HUES6 (cell line): Measurements from ENCODE around the gene TATDN2.
A peak's percentile ranks its signal among the peaks of the same experiment; 100 is the strongest.

Source experiments
- H3K27ac ChIP-seq: 2 replicates; pipeline ENCODE4 v1.7.0; 2013; ENCODE audit warnings: low read depth, mild to moderate bottlenecking, low read length, inconsistent platforms
- H3K27me3 ChIP-seq: 2 replicates; pipeline ENCODE4 v1.6.1; 2013; ENCODE audit warnings: low read length; ENCODE audit not compliant: control insufficient read depth, insufficient read depth
- H3K36me3 ChIP-seq: 2 replicates; pipeline ENCODE4 v1.6.1; 2013; ENCODE audit warnings: low read length; ENCODE audit not compliant: control insufficient read depth, insufficient read depth
- H3K4me1 ChIP-seq: 2 replicates; pipeline ENCODE4 v1.6.1; 2013; ENCODE audit warnings: low read length; ENCODE audit not compliant: control insufficient read depth, insufficient read depth
- H3K4me3 ChIP-seq: 2 replicates; pipeline ENCODE4 v1.5.1; 2013; ENCODE audit warnings: low read depth, low read length
- H3K9ac ChIP-seq: one replicate; pipeline ENCODE4 v1.6.1; 2013; ENCODE audit warnings: mild to moderate bottlenecking, low read length
- H3K9me3 ChIP-seq: 2 replicates; pipeline ENCODE4 v1.6.1; 2013; ENCODE audit warnings: low read depth, low read length; ENCODE audit not compliant: control insufficient read depth, insufficient read depth

Gene TATDN2

GRCh38 chr3:10308678-10309077 lies 60.4 kb downstream of the TATDN2 start:
- Histone ChIP-seq H3K27ac (no peak overlapping the region), H3K27me3 (no peaks in the 10 kb centered on the region), H3K36me3 (peaks cover 97% of the 10 kb centered on the region), H3K4me3 (no peak overlapping the region), H3K9ac (no peak overlapping the region), H3K4me1 (no peaks in the 10 kb centered on the region), H3K9me3 (no peaks in the 10 kb centered on the region)

GRCh38 chr3:10309736-10310135 lies 61.5 kb downstream of the TATDN2 start:
- no peaks in the 10 kb centered on the region for H3K4me1 ChIP-seq
- H3K27me3 ChIP-seq, result no peaks in the 10 kb centered on the region
- H3K36me3 ChIP-seq, result peaks cover 97% of the 10 kb centered on the region
- no peaks in the 10 kb centered on the region for H3K9me3 ChIP-seq
- H3K9ac ChIP-seq, result no peak overlapping the region
- H3K27ac ChIP-seq, result no peak overlapping the region
- no peak overlapping the region for H3K4me3 ChIP-seq

- Histone ChIP-seq H3K27me3 (no peaks in the 10 kb centered on the region), H3K27ac (no peak overlapping the region), H3K4me3 (no peak overlapping the region), H3K4me1 (no peaks in the 10 kb centered on the region), H3K36me3 (peaks cover 96% of the 10 kb centered on the region), H3K9me3 (no peaks in the 10 kb centered on the region), H3K9ac (no peak overlapping the region)
Observed at GRCh38 chr3:10310578-10310977, 62.3 kb downstream of the TATDN2 start.

GRCh38 chr3:10311710-10312109 lies 63.5 kb downstream of the TATDN2 start:
- Histone ChIP-seq H3K36me3 (peaks cover 96% of the 10 kb centered on the region), H3K27me3 (no peaks in the 10 kb centered on the region), H3K4me1 (no peaks in the 10 kb centered on the region), H3K4me3 (no peak overlapping the region), H3K9me3 (no peaks in the 10 kb centered on the region), H3K9ac (no peak overlapping the region), H3K27ac (no peak overlapping the region)

- H3K9me3 ChIP-seq, result no peaks in the 10 kb centered on the region
- no peaks in the 10 kb centered on the region for H3K4me1 ChIP-seq
- no peak overlapping the region for H3K4me3 ChIP-seq
- peaks cover 96% of the 10 kb centered on the region for H3K36me3 ChIP-seq
- H3K27ac ChIP-seq, result no peak overlapping the region
- no peaks in the 10 kb centered on the region for H3K27me3 ChIP-seq
- no peak overlapping the region for H3K9ac ChIP-seq
Observed at GRCh38 chr3:10312391-10312790, 64.1 kb downstream of the TATDN2 start.

DNA sequence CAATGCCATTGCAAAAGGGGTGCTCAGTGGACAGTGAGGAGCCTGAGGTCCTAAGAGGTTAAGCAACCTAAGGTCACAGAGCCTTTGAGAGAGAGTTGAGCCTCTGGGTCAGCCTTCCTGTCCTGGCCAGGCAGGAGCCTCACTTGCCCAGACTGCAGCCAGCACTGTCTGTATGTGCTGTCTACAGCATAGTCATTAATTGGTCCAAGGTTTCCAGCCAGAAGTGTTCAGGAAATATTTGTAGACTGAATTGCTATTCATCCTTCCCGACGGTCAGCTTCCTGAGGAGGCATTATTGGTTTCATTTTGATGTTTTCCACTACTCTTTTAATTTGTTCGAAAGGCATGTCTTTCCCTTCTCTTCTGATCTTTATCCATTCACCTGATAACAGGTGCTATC lies 64.6 kb downstream of the TATDN2 start:
- H3K9ac ChIP-seq, result no peak overlapping the region
- H3K36me3 ChIP-seq, result peaks cover 96% of the 10 kb centered on the region

GRCh38 chr3:10315101-10315500 lies 66.8 kb downstream of the TATDN2 start:
- Histone ChIP-seq H3K4me1 (no peaks in the 10 kb centered on the region), H3K4me3 (no peak overlapping the region), H3K27ac (no peak overlapping the region), H3K36me3 (peaks cover 88% of the 10 kb centered on the region), H3K9ac (no peak overlapping the region), H3K27me3 (no peaks in the 10 kb centered on the region), H3K9me3 (no peaks in the 10 kb centered on the region)

More for the DNA sequence above, 64.6 kb downstream of the TATDN2 start:
- H3K9me3 ChIP-seq, result no peaks in the 10 kb centered on the region
- no peaks in the 10 kb centered on the region for H3K27me3 ChIP-seq
- H3K4me1 ChIP-seq, result no peaks in the 10 kb centered on the region
- no peak overlapping the region for H3K4me3 ChIP-seq
- no peak overlapping the region for H3K27ac ChIP-seq

DNA sequence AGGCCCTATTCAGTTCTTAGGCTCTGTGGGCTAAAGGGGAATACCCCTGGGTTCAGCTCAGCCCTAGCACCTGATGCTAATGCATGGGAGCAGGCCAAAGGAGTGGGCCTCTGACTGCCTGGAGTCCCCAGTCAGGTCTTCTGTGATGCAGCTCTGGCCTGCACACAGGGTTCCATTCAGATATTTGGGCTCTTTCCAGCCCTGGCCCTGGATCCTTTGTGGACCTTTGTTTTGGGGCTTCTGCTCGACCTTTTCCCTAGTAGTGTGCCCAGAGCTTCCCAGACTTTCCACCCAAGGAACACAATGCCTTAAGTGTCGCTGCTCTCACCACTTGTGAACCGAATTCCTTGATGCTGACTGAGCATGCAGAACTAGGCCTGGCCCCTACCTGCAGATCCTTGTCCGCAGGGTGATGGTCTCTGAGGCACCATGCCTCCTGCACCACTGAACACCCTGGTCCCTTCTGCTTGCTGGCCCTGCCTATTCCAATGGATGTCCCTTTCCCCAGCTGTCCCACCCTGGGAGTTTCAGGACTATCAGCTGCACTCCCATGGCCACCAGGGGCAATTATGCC lies 67.6 kb downstream of the TATDN2 start:
- no peak overlapping the region for H3K27ac ChIP-seq
- no peak overlapping the region for H3K9ac ChIP-seq
- H3K4me1 ChIP-seq, result no peaks in the 10 kb centered on the region
- H3K36me3 ChIP-seq, result peaks cover 81% of the 10 kb centered on the region
- no peaks in the 10 kb centered on the region for H3K27me3 ChIP-seq
- H3K4me3 ChIP-seq, result no peak overlapping the region
- no peaks in the 10 kb centered on the region for H3K9me3 ChIP-seq

GRCh38 chr3:10317311-10317960 lies 69.2 kb downstream of the TATDN2 start:
- no peaks in the 10 kb centered on the region for H3K9me3 ChIP-seq
- H3K36me3 ChIP-seq, result peaks cover 65% of the 10 kb centered on the region
- no peaks in the 10 kb centered on the region for H3K27me3 ChIP-seq
- no peak overlapping the region for H3K27ac ChIP-seq
- H3K4me1 ChIP-seq, result no peaks in the 10 kb centered on the region
- H3K4me3 ChIP-seq, result no peak overlapping the region
- no peak overlapping the region for H3K9ac ChIP-seq

DNA sequence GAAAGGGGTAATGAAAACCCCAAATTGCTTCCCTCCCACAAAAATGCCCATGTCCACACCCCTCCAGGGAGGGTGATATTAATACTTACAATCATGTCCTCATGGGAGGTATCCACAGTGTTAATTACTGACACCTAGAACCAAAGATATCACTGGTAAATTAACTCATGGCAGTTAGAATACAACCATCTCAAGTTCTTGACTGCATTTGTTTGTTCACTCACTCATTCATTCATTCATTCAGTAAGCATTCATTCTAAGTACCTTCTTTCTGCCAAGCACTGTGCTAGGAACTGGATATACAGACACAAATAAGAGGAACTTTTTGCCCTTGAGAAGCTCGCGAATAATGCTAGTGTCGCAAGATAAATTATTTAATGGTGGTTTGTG lies 69.7 kb downstream of the TATDN2 start:
- H3K36me3 ChIP-seq, result peaks cover 60% of the 10 kb centered on the region

GRCh38 chr3:10319251-10319650 lies 71.0 kb downstream of the TATDN2 start:
- Histone ChIP-seq H3K4me1 (no peaks in the 10 kb centered on the region), H3K27me3 (peaks cover 1% of the 10 kb centered on the region; the same call in 1 of the 2 replicates), H3K9ac (no peak overlapping the region), H3K36me3 (peaks cover 47% of the 10 kb centered on the region), H3K4me3 (peak overlapping the region; percentile 91; the same call in 1 of the 2 replicates), H3K9me3 (no peaks in the 10 kb centered on the region), H3K27ac (no peak overlapping the region)

More for the DNA sequence above, 69.7 kb downstream of the TATDN2 start:
- no peak overlapping the region for H3K27ac ChIP-seq
- H3K9ac ChIP-seq, result no peak overlapping the region
- no peaks in the 10 kb centered on the region for H3K4me1 ChIP-seq
- H3K27me3 ChIP-seq, result no peaks in the 10 kb centered on the region
- H3K9me3 ChIP-seq, result no peaks in the 10 kb centered on the region
- no peak overlapping the region for H3K4me3 ChIP-seq
